SHP77 treated with DMSO at 0.1 percent for 48 hours (cell line): Measurements from ENCODE around the gene ZNF407.

Experiments used
- DNase-seq: peaks from one replicate; lab custom pipeline; 2025; lab: John Stamatoyannopoulos, UW

ZNF407 gene

DNA sequence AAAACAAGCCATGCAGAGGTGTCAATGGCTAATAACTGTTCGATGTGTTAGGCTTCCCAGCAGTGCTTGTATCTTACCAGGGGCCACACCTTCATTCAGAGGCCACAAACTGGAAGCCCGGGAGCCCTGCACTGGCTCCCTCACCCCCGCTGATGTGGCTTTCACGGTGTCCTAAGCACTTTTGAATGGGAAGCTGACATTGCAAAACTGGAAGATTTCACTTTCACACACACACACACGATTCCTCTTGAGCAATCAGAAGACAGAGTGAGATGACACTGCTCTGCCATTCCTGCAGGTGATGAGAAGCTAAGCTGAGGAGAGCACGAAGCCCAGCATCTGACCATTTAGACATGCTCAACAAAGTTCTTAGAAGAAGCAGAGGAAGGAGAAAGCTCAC is 8.6 kb upstream of the ZNF407 start:
- no peak for DNase-seq

DNA sequence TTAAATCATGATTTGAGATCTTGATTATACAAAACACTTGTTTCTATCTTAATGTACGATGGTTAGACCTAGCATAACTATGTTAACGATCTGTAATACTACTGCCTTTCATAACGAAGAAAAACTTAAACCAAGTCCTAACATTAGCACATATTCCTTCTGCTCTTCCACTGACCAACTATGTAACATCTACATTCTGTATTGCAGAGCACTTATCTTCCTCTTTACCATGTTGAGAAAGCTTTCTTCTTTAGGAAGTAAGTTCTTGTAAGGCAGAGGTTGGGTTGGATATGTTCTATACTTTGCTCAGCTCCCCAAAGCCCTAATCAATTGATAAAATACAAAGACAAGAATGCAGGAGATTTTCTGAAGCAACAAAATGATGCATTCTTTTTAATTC is 7.9 kb upstream of the ZNF407 start:
- DNase-seq: no peak

DNA sequence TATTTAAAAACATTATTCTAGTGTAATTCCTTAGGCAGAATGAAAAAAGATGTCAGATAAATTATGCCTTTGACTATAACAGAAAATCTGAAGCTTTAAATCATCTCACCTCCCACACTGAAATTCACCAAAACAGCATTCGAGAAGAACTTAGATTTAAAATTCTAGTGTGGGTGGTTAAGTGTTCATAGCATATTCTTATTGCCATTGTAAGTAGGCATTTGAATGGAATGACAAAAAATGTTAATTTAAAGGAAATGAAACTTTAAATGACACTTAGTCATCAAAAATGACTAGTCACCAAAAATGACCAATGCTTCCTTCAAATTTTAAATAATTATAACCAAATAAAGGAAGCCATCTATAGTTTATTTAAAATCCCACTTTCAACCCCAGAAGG is 7.0 kb upstream of the ZNF407 start:
- no peak for DNase-seq

DNA sequence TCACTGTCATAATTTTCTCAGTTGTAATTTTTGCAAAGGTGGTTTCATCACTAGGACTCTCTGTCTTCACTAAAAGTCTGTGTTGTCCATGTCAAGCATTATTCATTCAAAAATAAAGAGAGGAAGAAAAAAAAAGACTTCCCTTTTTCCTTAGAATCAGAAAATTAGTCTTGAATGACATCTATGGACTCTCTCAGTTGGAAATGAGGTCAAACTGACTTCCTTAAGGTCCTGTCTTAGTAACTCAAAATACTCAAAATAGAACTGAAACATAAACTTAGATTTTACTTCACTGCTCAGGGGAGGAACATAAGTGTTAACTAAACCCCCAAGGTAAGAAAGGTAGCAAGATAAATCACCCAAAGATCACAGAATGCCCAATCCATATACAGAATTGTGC is 2.2 kb upstream of the ZNF407 start:
- DNase-seq: no peak

DNA sequence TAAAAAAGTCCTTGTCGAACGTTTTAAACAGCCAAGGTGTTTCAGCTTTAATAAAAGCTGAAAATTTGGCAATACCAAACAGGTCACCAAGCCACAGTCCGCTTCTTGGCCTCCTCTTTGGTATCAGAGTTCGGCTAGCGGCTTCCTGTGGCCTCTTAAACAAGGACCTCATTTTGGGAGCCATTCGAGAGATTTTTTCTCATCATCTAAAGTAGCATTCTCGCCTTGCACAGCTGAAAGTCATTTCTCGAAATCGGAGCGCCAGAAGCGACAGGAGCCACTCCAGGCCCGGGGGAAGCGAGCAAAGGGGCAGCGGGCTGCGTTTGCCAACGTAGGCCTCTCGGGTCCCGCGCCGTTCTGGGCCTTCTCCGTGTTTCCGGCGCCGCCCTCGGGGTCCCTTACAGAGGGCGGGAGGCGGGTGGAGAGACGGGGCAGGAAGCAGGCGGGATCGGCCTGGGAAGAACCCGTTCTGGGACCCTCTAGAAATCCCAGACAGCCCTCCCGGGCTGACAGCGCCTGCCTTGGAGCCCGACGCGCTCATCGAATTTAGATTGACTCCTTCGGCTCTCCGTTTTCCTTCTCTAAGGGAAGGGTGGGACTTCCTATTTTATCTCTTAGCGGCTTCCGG is 522 bp upstream of the ZNF407 start:
- DNase-seq: peak; percentile 58

DNA sequence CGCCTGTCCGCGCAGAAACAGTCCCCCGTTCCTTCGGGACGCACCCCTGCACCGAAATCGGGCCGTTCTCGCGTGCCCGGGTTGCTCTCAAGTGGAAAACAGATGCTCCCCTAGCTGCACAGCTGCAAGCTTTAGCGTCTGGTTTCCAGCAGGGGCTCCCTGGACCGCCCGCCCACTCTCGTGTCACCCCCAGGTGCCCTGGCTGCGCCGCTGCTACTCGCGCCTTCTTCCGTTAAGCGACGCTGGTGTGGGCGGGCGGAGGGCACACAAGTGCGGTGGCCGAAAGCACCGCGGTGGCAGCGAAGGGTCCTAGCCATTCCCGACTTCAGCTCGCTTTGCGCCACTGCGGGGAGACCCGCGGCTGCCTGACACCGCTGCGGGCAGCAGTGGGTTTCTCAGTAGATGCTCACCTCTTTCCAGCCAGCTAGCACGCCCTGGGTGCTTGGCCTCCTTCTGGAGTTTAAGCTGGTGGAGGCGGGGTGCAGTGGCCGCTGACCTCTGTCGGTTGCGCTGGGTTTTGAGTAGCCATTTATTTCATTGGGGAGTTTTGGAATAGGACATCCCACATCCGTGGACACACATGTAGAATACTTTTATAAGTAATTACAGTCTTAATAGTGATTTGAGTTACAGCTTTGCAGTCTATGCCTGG is 806 bp downstream of the ZNF407 start:
- DNase-seq: peak; percentile 61

DNA sequence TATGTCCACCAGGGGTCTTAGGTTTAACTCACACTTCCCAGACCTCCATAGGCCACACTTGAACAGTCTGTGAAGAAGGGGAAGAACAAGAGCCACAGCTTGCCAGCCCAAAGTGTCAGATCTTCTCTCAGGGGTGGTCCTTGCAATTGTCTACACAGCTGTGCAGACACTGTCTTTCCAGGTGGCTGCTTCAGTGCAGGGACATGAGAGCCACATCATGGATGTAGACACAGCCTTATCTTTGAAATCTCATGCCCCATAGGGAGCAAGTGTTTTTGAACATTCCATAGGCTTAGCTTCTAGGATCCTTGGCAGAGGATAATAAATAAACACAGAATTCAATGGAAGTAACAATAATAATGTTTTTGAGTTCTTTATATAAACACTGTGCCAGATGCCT is 6.7 kb downstream of the ZNF407 start:
- no peak for DNase-seq

DNA sequence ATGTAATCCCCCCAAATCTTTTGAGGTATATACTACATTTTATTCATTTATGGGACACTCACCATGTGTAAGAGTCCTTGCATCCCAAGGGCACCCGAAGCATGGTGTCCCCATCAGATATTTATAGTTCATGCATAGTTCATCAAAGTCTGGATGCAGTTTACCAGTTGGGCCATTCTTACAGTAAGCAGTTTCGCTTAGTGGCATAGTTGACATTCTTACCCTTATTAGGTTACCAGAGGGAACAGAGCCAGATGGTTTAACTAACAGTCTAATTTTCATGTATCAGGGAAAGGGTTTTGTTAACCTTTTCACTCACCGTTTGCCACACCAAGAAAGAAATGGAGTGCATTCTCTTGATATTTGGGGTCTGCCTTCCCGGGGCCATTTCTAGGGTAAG is 7.1 kb downstream of the ZNF407 start:
- no peak for DNase-seq

DNA sequence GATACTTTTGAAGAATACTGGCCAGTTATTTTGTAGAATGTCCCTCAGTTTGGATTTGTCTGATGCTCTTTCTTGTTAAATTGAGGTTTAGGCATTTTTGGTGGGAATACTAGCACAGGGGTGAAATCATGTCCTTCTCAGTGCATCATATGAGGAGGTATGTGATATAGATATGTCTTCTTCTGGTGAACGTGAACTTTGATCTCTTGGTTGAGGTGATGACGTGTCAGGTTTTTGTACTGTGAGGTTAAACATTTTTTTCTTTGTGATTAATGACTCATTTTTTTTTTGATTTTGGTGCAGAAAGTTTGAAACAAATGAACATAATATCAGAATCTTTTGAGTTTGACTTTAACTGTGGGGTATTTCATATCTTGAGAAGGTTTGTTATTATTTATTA is 11.0 kb downstream of the ZNF407 start:
- DNase-seq: no peak

DNA sequence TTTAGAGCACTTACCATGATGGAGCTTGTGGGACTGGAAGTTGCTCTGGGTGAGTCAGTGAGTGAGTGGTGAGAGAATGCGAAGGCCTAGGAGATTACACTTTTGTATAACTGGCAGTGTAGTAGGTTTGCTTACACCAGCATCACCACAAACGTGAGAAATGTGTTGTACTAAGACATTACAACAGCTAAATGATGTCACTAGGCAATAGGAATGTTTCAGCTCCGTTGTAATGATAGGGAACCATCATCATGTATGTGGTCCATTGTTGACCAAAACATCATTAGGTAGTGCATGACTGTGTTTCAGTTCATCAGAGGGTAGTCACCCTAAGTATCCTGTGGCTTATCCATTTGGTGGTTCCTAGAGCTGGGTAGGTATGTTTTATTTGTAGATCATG is 11.9 kb downstream of the ZNF407 start:
- no peak for DNase-seq

DNA sequence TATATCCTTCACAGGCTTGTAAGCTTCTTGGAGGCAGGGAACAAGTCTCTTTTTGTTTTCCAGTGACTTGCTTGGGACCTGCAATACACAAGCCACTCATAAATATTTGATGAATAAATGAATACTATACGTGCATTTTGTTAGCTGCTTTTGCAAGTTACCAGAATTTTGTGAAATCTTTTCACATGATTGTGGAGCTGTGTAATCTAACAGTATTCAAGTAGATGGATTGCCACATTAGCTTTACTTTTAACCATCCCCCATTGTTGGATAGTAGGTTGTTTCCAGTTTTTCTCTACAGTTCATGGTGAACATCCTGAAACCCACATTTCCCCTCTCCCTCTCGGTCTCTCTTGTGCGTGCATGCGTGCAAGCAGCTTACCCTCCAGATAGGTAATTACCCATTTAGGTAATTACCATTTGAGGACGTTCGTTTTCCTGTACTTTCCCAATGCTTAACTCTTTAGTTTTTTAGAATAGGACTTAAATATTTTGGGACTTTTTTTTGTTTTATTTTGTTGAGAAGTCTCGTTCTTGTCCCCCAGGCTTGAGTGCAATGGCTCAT is 12.5 kb downstream of the ZNF407 start:
- no peak for DNase-seq

DNA sequence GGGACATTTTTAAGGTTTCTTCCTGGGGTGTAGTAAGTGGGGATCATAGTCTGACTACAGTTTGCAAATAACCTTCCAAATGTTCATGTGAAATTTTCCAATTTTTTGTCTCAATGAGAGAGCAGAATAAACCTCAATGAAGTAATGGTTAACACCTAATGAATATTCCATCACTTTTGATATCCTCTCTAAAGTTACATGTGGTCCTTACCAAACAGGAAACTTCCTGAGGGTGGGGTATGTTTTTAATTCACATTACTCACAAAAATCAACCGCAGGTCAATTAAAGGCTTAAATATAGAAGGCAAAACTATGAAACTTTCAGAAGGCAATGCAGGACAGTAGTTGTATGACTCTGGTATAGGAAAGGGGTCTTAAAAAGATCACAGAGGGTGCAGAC is 13.2 kb downstream of the ZNF407 start:
- no peak for DNase-seq

DNA sequence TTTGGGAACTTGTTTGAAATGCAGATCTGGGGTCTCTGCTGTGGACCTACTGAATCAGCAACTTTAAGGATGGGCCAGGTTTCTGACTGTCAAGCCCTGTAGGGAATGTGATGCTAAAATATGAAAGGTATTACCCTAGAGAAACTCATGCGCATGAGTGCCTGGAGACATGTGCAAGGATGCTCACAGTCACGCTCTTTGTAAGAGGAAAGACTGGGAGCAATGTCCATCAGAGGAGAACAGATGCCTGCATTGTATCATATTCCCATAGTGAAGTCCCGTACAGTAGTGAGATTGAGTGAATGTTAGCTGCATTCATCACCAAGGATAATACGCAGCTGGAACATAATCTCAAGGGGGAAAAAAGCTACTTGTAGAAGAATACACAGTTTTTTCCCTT is 14.1 kb downstream of the ZNF407 start:
- no peak for DNase-seq

DNA sequence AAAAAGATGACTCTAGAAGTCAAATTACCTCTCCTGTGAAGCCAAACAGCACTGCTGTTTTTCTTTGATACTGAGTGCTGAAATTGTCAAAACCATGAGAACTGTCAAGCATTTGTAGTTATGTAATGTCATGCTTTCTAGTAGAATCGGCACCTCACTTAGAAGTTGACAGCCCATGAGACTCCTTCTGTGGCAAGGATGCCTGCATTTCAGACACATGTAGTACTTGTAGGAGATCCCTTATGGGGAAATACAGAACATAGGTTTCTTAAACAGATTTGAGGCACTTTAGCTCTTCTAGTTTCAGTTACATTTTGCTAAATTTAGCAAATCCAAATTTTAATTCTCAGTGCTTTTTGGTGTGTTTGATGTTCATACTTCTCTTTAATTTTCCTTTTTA is 15.7 kb downstream of the ZNF407 start:
- no peak for DNase-seq

DNA sequence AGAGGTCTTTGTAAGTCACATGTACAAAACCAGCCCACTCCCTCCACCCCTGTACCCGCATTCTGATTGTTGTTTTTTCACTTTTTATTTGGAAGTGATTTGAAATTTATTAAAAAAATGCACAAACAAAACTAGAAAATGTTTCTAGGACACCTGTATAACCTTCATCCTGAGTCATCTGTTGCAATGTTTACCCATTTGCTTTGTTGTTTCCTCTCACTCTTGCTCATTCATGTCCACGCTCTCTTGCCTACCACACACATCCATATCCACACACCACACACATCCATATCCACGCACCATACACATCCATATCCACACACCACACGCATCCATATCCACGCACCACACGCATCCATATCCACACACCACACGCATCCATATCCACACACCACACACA is 18.8 kb downstream of the ZNF407 start:
- DNase-seq: no peak

DNA sequence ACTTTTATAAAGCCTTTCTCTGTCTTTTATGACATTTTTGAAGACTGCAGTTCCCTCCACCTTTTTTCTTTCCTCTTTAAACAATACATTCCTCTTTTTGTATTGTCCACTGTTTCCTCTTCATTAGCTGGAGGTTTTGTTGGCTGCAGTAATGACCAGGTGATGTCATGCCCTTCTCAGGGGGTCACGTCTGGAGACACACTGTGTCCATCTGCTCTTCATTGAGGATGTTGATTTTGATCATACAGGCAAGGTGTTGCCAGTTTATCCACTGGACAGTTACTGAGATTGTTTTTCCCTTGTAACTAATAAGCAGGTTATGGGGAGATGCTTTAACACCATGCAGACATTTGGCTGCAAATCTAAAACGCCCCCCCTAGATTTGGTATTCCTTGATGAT is 19.8 kb downstream of the ZNF407 start:
- no peak for DNase-seq

DNA sequence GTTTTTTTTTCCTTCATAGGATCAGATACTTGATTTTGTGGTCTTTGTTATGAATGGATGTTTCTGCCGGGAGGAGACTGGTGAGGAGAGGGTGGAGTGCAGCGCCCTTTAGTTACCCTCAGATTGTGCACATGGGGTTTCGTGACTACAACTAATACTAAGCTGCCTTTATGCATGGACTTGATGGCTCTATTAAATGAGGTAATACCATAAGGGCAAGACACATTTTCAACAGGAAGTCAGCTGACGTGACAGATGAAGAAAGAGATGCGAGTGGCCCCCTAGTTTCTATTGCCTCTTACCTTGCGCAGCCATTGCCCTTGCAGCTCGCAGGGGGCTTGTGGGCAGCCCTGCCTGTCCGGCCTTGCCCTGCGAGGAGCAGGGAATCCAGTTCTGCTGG is 24.4 kb downstream of the ZNF407 start:
- no peak for DNase-seq

DNA sequence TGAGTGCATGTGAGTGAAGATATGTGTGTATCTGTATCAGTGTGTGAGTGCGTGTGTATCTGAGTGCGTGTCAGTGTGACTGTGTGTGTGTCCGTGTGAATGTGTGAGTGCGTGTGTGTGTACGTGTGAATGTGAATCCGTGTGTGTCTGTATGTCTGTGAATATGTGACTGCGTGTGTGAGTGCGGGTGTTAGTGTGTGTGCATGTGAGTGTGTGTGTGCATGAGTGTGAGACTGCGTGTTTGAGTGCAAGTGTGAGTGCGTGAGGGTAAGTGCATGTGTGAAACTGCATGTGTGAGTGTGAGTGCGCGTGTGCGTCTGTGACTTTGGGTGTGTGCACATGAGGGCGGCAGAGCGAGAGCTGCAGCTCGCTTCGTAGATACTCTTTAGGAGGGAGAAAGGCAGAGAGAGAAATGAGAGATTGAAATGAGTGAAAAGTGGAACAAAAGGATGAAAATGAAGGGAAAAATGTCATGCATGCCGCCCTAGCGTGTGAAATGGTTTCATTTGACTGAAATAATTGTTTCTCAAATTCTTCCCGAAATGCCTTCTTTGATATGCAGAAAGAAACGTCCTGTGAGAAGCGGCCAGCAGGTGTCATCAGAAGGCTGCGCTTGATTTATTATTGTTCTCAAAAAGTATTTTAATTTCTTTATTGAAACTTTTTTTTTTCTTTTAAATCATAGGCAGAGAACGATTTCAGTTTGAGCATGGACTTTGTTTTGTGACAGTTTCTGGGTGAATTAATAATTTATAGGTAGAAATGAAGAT is 25.6 kb downstream of the ZNF407 start:
- no peak for DNase-seq

DNA sequence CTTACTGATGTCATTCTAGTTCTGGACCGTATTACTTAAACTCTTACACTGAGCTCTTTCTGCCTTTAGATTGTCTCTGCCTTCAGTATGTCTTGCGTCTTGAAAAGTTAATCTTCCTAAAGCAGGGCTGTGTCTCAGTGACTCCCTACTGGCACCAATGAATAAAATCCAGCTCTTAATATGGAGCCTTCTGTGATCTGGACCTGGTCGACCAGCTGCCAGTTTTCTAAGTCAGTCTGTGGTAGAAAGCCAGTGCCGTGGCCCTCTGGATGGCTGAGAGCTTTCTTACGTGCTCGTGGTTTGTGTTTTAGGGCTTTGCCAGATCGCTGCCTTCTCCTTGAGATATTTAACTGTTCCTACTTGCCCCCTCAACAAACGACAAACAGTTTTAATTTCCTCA is 26.8 kb downstream of the ZNF407 start:
- DNase-seq: no peak

DNA sequence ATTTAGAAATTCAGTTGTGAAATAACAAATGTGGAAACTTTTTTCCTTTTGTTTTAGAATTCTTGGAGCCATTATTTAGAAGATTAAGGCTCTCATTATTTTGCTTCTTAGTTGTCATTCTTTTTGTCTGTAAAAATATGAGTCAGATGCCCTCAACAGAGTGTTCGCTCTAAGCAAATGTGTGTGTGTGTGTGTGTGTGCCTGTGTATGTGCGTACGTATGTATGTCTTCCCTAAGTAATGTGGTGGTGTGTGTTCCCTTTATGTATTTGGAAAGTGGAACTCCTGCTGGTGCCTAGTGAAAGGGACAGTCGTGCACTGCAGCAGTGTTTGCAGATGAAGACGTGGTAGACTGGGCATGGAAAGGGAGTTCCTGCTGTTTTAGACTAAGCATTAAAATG is 27.5 kb downstream of the ZNF407 start:
- DNase-seq: no peak

DNA sequence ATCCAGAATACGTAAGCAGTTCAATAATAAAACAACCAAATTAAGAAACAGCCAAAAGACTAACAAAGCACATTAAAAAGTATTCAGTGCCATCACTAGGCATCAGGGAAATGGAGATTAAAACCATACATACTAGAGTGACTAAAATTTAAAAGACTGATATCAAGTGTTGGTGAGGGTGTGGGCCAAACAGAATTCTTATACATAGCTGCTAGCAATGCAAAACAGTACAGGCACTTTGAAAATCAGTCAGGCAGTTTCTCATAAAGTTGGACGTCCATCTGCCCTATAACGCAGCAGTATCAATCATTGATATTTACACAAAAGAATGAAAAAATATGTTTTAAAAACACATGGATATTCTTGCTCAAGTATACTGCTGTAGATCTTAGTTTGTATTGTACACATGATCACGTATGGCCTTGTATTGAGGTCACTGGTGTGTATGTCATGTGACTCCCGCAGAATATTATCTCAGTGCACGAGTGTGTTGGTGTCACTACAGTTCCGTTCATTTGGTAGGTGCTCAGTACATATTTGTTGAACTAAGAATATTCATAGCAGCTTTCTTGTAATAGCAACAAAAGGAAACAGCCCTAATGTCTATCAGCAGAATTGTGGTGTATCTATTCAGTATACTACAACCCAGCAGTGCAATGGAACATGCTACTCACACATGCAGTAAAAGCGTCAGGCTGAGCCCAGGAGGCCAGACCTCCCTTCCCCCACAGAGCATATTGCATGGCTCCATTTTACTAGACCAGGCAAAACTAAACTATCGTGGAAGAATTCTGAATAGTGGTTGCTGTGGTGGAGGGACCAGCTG is 28.6 kb downstream of the ZNF407 start:
- no peak for DNase-seq

DNA sequence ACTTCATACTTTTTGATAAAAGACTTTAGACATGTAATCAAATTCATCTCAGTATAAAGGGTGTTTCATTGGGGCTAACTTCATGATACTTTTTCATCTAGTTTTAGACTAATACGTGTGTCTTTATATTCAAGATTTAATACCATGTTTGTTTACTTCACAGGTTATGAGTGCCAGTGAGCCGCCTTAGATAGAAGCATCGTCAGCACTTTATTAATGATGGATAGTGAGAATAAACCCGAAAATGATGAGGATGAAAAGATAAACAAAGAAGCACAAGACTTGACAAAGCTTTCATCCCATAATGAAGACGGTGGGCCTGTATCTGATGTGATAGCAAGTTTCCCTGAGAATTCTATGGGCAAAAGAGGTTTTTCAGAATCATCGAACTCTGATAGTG is 33.1 kb downstream of the ZNF407 start:
- DNase-seq: no peak
